Measurements from ENCODE around the gene GTPBP10. TPM values are rescaled to one million over a fixed set of nuclear protein-coding genes. Genes with fewer than 3 reads are reported as not detected.
A peak's percentile ranks its signal among the peaks of the same experiment; 100 is the strongest.

GTPBP10 gene
- total and polyA plus RNA-seq, 2 of the 13 experiments (the other 11 are each of a cell fraction or from before 2014, with no cell fraction given), result 13.3 to 38.7 TPM

DNA sequence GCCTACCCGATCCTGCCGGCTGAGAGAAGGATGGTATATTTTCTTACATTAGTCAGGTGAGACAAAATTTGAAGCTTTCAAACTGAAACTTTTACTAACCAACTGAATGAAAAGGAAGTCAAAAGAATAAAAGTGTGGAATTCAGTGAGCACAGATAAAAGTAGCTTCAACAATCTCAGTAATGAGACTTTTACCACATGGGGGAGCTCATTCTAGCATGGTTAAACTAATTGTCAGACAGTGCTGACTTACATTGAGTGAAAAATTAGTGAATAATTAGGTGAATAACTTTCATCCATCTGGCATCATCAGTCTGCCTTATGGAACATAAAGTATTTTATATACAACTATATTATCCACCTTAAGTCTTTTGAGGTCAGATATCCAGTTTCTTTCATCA lies 33.8 kb upstream of the GTPBP10 start:
- CTCF ChIA-PET (ENCODE audit: low intra/inter-chr PET ratio, low total read pairs), result interaction anchor here (1.2 to 1.8 kb wide), 2 partner anchors 100 to 115 kb away, joined by 3 to 14 read pairs; no protein-coding TSS in a partner anchor
- FAIRE-seq (no peak), DNase-seq (ENCODE audit: low spot score) (peak; percentile 6), ATAC-seq (0 out of 3 replicates have a peak, but pooled peaks have one; percentile 50)
- H3K27ac ChIP-seq (ENCODE audit: extremely low read length, insufficient read depth, low read length), result no peak overlapping the region
- peaks cover 13% of the 10 kb centered on the region; the same call in 1 of the 2 replicates for H3K4me1 ChIP-seq (ENCODE audit: insufficient read depth, low read length)
- no peak overlapping the region for H3K4me2 ChIP-seq (ENCODE audit: low read depth, low read length)
- H3K79me2 ChIP-seq (ENCODE audit: insufficient read depth, low read length), result no peaks in the 10 kb centered on the region
- H3K36me3 ChIP-seq (replicated peaks in 1 of 2; ENCODE audit: control insufficient read depth in 1 of 2, insufficient read depth in 2 of 2, low read length in 2 of 2), result no peaks in the 10 kb centered on the region
- no peak overlapping the region for H2AFZ ChIP-seq (ENCODE audit: low read length)
- peak; percentile 48 for TF ChIP-seq STAG1 (CRISPR knock-in tag; IDR thresholded peaks at IDR 0.05)
- TF ChIP-seq ZFX (CRISPR knock-in tag; IDR thresholded peaks at IDR 0.05; ENCODE audit: low read depth), result no peak
- H3K9me3 ChIP-seq (ENCODE audit: low read length), result no peaks in the 10 kb centered on the region
- H3K9ac ChIP-seq (ENCODE audit: insufficient read depth, low read depth, low read length), result no peak overlapping the region
- POLR2A ChIA-PET, result no interaction called here
- no peak overlapping the region for H3K4me3 ChIP-seq (replicated peaks in 1 of 3; ENCODE audit: insufficient read depth in 1 of 3, low read depth in 2 of 3, low read length in 3 of 3)
- no TSS peak for BruUV-seq (replicated peaks)
- in situ Hi-C loops (cut with HindIII; ENCODE audit: extremely low pct_ligation_motif_present, low pct_unique_long_range_greater_than_20kb), result no loop called here
- no peaks in the 10 kb centered on the region for H3K27me3 ChIP-seq (ENCODE audit: control insufficient read depth in 1 of 2, insufficient read depth in 2 of 2, low read length in 2 of 2)
- intact Hi-C loops (cut with micrococcal nuclease; ENCODE audit: unreplicated experiment), result loop anchor here (1.0 to 10.0 kb wide), 3 partner anchors 101 to 462 kb away; no protein-coding TSS in a partner anchor
- H4K20me1 ChIP-seq (ENCODE audit: insufficient read depth, low read length), result no peaks in the 10 kb centered on the region
- 94% methylated on average over 2 of the region's 2 CpGs for WGBS (ENCODE audit: low lambda C conversion rate)

DNA sequence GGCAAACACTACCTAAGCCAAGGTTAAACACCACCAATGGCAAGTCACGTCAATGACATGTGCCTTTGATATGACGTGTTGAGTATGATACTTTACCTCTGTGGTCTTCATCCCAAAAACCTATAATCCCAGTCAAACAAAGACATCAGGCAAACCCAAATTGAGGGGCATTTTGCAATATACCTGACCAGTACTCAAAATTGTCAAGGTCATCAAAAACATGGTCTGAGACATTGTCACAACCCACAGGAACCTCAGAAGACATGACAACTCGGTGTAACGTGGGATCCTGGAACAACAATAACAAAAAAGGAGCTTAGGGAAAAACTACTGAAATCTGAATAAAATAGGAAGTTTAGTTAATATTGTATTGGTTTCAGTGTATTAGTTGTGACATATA lies 32.6 kb upstream of the GTPBP10 start:
- TF ChIP-seq MAFK (conservative IDR thresholded peaks at IDR 0.05 in 1 of 2, IDR thresholded peaks at IDR 0.05 in 1 of 2; ENCODE audit: low read length in 2 of 2) (peak; percentile 86 to 89), MAFF (IDR thresholded peaks at IDR 0.05; ENCODE audit: low read depth, low read length) (peak; percentile 90), TGIF2 (CRISPR knock-in tag; IDR thresholded peaks at IDR 0.05) (no peak)
- no peaks in the 10 kb centered on the region for H3K79me2 ChIP-seq (ENCODE audit: insufficient read depth, low read length)
- intact Hi-C loops (cut with micrococcal nuclease; ENCODE audit: unreplicated experiment), result loop anchor here (10.0 kb wide), 1 partner anchor 461 kb away; no protein-coding TSS in a partner anchor
- H3K36me3 ChIP-seq (replicated peaks in 1 of 2; ENCODE audit: control insufficient read depth in 1 of 2, insufficient read depth in 2 of 2, low read length in 2 of 2), result no peaks in the 10 kb centered on the region
- H3K4me3 ChIP-seq (replicated peaks in 1 of 3; ENCODE audit: insufficient read depth in 1 of 3, low read depth in 2 of 3, low read length in 3 of 3), result no peak overlapping the region
- H3K4me1 ChIP-seq (ENCODE audit: insufficient read depth, low read length), result peaks cover 13% of the 10 kb centered on the region; the same call in 1 of the 2 replicates
- DNase-seq (ENCODE audit: low spot score) (no peak), ATAC-seq (no peak), FAIRE-seq (no peak)
- ChIA-PET POLR2A (no interaction called here), CTCF (ENCODE audit: low intra/inter-chr PET ratio, low total read pairs) (no interaction called here)
- no peaks in the 10 kb centered on the region for H3K9me3 ChIP-seq (ENCODE audit: low read length)
- H3K27me3 ChIP-seq (ENCODE audit: control insufficient read depth in 1 of 2, insufficient read depth in 2 of 2, low read length in 2 of 2), result no peaks in the 10 kb centered on the region
- no peak overlapping the region for H3K4me2 ChIP-seq (ENCODE audit: low read depth, low read length)
- no peaks in the 10 kb centered on the region for H4K20me1 ChIP-seq (ENCODE audit: insufficient read depth, low read length)
- WGBS (ENCODE audit: low lambda C conversion rate), result 68% methylated on average over 4 of the region's 4 CpGs
- H3K9ac ChIP-seq (ENCODE audit: insufficient read depth, low read depth, low read length), result no peak overlapping the region
- no peak overlapping the region for H3K27ac ChIP-seq (ENCODE audit: extremely low read length, insufficient read depth, low read length)
- no peak overlapping the region for H2AFZ ChIP-seq (ENCODE audit: low read length)
- in situ Hi-C loops (cut with HindIII; ENCODE audit: extremely low pct_ligation_motif_present, low pct_unique_long_range_greater_than_20kb), result no loop called here
- BruUV-seq (replicated peaks), result no TSS peak
